Muscle of leg (tissue), 11 donors: ENCODE data around the gene SIX5. TPM values are rescaled to one million over a fixed set of nuclear protein-coding genes. Genes with fewer than 3 reads are reported as not detected.
"Not testable (repeated sequence)": the region's sequence is repeated elsewhere in the genome, so short reads cannot be mapped to it uniquely, and the experiment has no call there.

Experiments used
- DNase-seq: peaks from one replicate; pipeline ENCODE4 v3.0.0; 2013
- H3K27ac ChIP-seq: one replicate; pipeline ENCODE4 v1.5.1; 2013; ENCODE audit warnings: mild to moderate bottlenecking, low read length, control low read depth
- H3K27me3 ChIP-seq: one replicate; pipeline ENCODE4 v1.6.1; 2013; ENCODE audit warnings: low read length; ENCODE audit not compliant: control insufficient read depth, insufficient read depth
- H3K36me3 ChIP-seq: one replicate; pipeline ENCODE4 v1.6.1; 2013; ENCODE audit warnings: low read length; ENCODE audit not compliant: control insufficient read depth, insufficient read depth
- H3K4me1 ChIP-seq: one replicate; pipeline ENCODE4 v1.6.1; 2013; ENCODE audit warnings: low read length; ENCODE audit not compliant: control insufficient read depth, insufficient read depth
- H3K4me3 ChIP-seq: one replicate; pipeline ENCODE4 v1.5.1; 2013; ENCODE audit warnings: low read length, control low read depth
- H3K9me3 ChIP-seq: replicated peaks from 2 replicates; pipeline ENCODE4 v1.6.1; 2013; ENCODE audit warnings: low read depth, low read length; ENCODE audit not compliant: control insufficient read depth
- WGBS: methylation state at CpG from one replicate; pipeline ENCODE4 v1.1.5; 2013; ENCODE audit warnings: missing lambda C conversion rate; ENCODE audit not compliant: insufficient coverage; 5-methylcytosine and 5-hydroxymethylcytosine counted together
- polyA plus RNA-seq, 8 donors: library from polyadenylated mRNA; unstranded; fragments of 120-200 nt; gene quantifications; one replicate each; pipeline versions ENCODE4 v1.2.1 to v1.2.3, GENCODE V29; 2013; ENCODE audit warnings: inconsistent platforms in 1 of 8, low replicate concordance in 1 of 8; ENCODE audit not compliant: insufficient read length in 8 of 8, insufficient read depth in 1 of 8
- total RNA-seq: library from RNA; stranded (reverse); fragments of 120-200 nt; gene quantifications from one replicate; pipeline ENCODE4 v1.2.4, GENCODE V29; 2013

Gene SIX5
- total and polyA plus RNA-seq, 9 donors = 14.9 to 31.9 (median 24.3) TPM

GRCh38 chr19:45812297-45812696 is 43.2 kb upstream of the SIX5 start:
- Histone ChIP-seq H3K4me1 (peaks cover 32% of the 10 kb centered on the region), H3K9me3 (no peaks in the 10 kb centered on the region), H3K27me3 (no peaks in the 10 kb centered on the region), H3K4me3 (no peak overlapping the region), H3K36me3 (no peaks in the 10 kb centered on the region), H3K27ac (no peak overlapping the region)
- no peak for DNase-seq
- 80% methylated on average over 5 of the region's 6 CpGs for WGBS

- H3K36me3 ChIP-seq = no peaks in the 10 kb centered on the region
- H3K9me3 ChIP-seq = no peaks in the 10 kb centered on the region
- no peak for DNase-seq
- 9% methylated on average over 3 of the region's 7 CpGs for WGBS
- no peaks in the 10 kb centered on the region for H3K27me3 ChIP-seq
- peaks cover 10% of the 10 kb centered on the region for H3K4me1 ChIP-seq
- H3K27ac ChIP-seq = no peak overlapping the region
- no peak overlapping the region for H3K4me3 ChIP-seq
Measured at GRCh38 chr19:45809643-45810159, 40.6 kb upstream of the SIX5 start.

- Histone ChIP-seq H3K27ac (no peak overlapping the region), H3K9me3 (no peaks in the 10 kb centered on the region), H3K4me3 (no peak overlapping the region), H3K4me1 (peaks cover 4% of the 10 kb centered on the region), H3K36me3 (no peaks in the 10 kb centered on the region), H3K27me3 (peaks cover 2% of the 10 kb centered on the region)
- DNase-seq = no peak
Measured at GRCh38 chr19:45805719-45806118, 36.7 kb upstream of the SIX5 start.

- no peak for DNase-seq
- H3K4me1 ChIP-seq = peaks cover 10% of the 10 kb centered on the region
- WGBS = 72% methylated on average over 2 of the region's 8 CpGs
- no peaks in the 10 kb centered on the region for H3K9me3 ChIP-seq
- H3K27me3 ChIP-seq = peaks cover 2% of the 10 kb centered on the region
- H3K27ac ChIP-seq = no peak overlapping the region
- no peak overlapping the region for H3K4me3 ChIP-seq
- H3K36me3 ChIP-seq = no peaks in the 10 kb centered on the region
Measured at GRCh38 chr19:45804959-45805230, 35.8 kb upstream of the SIX5 start.

- Histone ChIP-seq H3K4me3 (no peak overlapping the region), H3K9me3 (no peaks in the 10 kb centered on the region), H3K27me3 (peaks cover 2% of the 10 kb centered on the region), H3K27ac (no peak overlapping the region), H3K36me3 (no peaks in the 10 kb centered on the region), H3K4me1 (peaks cover 10% of the 10 kb centered on the region)
- DNase-seq = no peak
- WGBS = 87% methylated on average over 55 of the region's 57 CpGs
Measured at GRCh38 chr19:45804140-45804958, 35.3 kb upstream of the SIX5 start.

- H3K4me3 ChIP-seq = no peak overlapping the region
- DNase-seq = no peak
- H3K36me3 ChIP-seq = no peaks in the 10 kb centered on the region
- WGBS = 82% methylated on average over 2 of the region's 7 CpGs
- no peaks in the 10 kb centered on the region for H3K9me3 ChIP-seq
- H3K27me3 ChIP-seq = peaks cover 2% of the 10 kb centered on the region
- H3K27ac ChIP-seq = no peak overlapping the region
- peaks cover 16% of the 10 kb centered on the region for H3K4me1 ChIP-seq
Measured at GRCh38 chr19:45801603-45802175, 32.6 kb upstream of the SIX5 start.

- WGBS = 79% methylated on average over 8 of the region's 8 CpGs
- no peak for DNase-seq
- H3K9me3 ChIP-seq = no peaks in the 10 kb centered on the region
- H3K36me3 ChIP-seq = no peaks in the 10 kb centered on the region
- no peak overlapping the region for H3K27ac ChIP-seq
- peaks cover 2% of the 10 kb centered on the region for H3K27me3 ChIP-seq
- peaks cover 16% of the 10 kb centered on the region for H3K4me1 ChIP-seq
- H3K4me3 ChIP-seq = no peak overlapping the region
Measured at GRCh38 chr19:45800070-45800553, 31.1 kb upstream of the SIX5 start.

GRCh38 chr19:45799541-45799940 is 30.5 kb upstream of the SIX5 start:
- H3K27me3 ChIP-seq, H3K9me3 ChIP-seq, H3K36me3 ChIP-seq, H3K4me3 ChIP-seq: not testable (repeated sequence)
- DNase-seq = peak; percentile 43
- Histone ChIP-seq H3K27ac (peak overlapping the region; percentile 20), H3K4me1 (peaks cover 16% of the 10 kb centered on the region)
- no CpG with 5 or more reads among the region's 5 CpGs for WGBS

- Histone ChIP-seq H3K4me1 (peaks cover 16% of the 10 kb centered on the region), H3K4me3 (no peak overlapping the region), H3K27me3 (peaks cover 2% of the 10 kb centered on the region), H3K36me3 (no peaks in the 10 kb centered on the region), H3K9me3 (no peaks in the 10 kb centered on the region), H3K27ac (peak overlapping the region; percentile 37)
- DNase-seq = peak; percentile 80
- 7% methylated on average over 6 of the region's 10 CpGs for WGBS
Measured at GRCh38 chr19:45798995-45799517, 30.0 kb upstream of the SIX5 start.

GRCh38 chr19:45794627-45795026 is 25.6 kb upstream of the SIX5 start:
- peaks cover 7% of the 10 kb centered on the region for H3K36me3 ChIP-seq
- H3K4me3 ChIP-seq = no peak overlapping the region
- no peak for DNase-seq
- H3K27ac ChIP-seq = no peak overlapping the region
- peaks cover 2% of the 10 kb centered on the region for H3K27me3 ChIP-seq
- no peaks in the 10 kb centered on the region for H3K9me3 ChIP-seq
- peaks cover 31% of the 10 kb centered on the region for H3K4me1 ChIP-seq
- WGBS = 100% methylated on average over 1 of the region's 2 CpGs
